ENCODE data around the gene FA2H.
A peak's percentile ranks its signal among the peaks of the same experiment; 100 is the strongest.

FA2H gene

DNA sequence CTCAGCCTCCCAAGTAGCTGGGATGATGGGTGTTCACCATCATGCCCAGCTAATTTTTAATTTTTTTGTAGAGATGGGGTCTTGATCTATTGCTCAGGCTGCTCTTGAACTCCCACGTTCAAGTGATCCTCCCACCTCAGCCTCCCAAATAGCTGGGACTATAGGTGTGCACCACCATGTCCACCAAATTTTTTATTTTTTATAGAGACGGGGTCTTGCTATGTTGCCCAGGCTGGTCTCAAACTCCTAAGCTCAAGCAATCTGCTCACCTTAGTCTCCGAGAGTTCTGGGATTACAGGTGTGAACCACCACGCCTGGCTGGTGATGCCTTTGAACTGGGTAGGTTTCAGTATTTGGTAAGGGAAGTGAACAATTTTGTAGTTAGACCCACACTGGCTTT lies 30.1 kb downstream of the FA2H start:
- no peak for DNase-seq (ENCODE audit: low read depth in 2 of 2)

DNA sequence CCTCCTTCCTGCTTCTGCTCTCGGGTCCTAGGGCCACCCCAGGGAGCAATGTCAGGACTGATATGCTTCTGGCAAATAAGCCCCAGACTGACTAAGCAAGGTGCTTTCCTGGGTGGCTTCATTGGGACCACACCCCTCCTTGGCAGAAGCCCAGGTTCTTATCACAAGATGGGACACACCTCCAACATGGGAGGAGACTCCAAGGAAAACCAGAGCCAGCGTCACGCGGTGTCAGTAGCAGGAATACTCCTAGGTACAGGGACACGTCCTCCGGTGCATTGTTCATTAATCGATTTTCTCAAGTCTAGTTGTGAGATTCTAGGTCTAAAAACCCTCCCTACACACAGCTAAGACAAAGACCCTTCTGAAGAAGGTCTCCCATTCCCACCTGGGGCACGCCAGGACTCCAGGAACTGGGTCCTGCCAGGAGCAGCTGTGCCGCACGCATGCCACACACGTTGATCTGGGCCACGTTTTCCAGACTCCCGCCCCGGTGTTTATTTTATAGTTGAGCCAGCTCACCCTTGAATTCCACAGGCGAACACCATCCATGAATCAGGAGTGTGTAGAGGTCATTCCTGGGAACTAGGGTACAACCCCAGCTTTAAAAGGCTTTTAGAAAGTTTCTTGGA lies 30.8 kb downstream of the FA2H start:
- no peak for DNase-seq (ENCODE audit: low read depth in 2 of 2)

DNA sequence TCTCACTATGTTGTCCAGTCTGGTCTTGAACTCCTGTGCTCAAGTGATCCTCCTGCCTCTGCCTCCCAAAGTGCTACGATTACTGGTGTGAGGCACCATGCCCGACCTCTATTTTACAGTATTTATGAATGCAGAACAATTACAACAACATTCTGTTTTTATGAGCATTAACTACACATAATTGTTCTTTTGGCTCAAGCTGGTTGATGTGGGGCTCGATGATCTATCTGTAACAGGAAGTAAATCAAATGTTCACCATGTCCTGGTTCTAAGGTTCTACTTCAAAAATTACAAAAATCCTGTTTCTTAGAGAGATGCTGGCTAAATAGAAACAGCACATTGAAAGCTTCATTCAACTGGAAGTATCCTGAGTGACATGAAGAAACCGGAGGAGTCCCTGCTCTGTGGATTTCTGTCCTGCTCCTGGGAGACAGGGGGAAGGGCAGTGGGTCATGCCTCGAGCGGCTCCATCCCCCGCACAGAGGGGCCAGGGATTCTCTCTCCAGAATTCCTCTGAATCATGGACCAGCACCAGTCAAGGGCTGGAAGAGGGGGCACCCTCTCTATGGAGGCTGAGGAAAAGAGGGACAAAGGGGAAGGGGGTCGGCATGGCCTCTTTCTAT lies 31.5 kb downstream of the FA2H start:
- no peak for DNase-seq (ENCODE audit: low read depth in 2 of 2)

DNA sequence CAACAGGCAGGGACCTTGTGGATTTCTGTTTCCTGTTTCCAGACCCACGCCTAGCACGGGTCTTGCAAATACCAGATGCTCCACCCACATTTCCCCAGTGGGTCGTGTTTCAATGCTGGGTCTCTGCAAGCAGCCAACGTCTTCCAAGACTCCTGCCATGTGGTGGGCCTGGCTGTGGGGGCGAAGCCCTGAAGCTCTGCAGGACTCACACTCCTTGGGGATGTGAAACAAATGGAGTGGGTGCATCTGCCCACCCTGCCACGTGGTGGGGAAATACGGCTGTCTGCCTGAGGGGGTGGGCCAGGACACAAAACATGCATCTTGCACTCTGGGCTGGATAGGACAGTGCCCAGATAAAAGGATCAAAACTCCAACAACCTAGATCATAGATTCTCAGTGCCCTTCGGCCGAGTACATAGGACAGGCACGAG lies 32.6 kb downstream of the FA2H start:
- DNase-seq (ENCODE audit: low read depth in 2 of 2): no peak

DNA sequence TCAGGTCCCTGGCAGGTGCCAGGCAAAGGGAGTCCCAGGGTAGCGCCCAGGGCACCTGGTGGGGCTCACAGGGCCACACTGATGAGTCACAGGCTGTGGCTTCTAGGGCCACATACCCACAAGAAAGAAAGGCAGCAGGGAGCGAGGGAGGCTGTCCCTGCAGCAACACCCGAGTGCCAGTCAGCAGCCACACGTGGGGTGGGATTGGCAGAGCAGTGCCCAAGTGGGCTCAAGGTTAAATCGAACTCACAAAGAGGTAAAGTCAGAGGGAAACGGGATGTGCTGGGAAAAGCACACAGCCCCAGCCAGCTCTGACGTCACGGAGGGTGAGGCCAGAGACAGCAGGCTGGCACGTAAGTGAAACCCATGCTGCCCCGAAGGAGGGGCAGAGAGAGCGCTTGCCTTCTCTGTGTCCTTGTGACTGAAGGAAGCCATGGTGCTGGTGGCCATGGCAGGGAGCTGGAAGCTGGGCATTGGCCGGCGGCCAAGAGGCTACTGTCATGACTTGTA lies 33.8 kb downstream of the FA2H start:
- DNase-seq (ENCODE audit: low read depth in 2 of 2): no peak

DNA sequence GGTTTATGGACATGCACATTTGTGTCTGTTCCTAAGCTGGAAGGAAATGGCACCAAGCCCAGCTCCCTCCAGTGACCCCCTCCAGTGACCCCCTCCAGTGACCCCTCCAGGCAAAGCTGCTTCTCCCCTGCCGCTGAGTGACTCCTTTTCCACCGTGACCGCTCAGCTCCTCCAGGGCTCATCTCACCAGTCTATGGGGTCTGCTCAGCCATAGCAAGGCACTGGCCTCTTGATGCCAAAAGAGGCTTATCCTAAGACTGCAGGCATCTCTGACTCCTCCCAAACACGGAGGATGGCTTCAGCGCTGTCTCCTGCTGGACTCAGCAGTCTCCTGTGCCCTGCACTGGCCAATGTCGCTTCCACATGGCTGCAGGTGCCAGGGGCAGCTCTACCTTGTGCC lies 35.3 kb downstream of the FA2H start:
- no peak for DNase-seq (ENCODE audit: low read depth in 2 of 2)

DNA sequence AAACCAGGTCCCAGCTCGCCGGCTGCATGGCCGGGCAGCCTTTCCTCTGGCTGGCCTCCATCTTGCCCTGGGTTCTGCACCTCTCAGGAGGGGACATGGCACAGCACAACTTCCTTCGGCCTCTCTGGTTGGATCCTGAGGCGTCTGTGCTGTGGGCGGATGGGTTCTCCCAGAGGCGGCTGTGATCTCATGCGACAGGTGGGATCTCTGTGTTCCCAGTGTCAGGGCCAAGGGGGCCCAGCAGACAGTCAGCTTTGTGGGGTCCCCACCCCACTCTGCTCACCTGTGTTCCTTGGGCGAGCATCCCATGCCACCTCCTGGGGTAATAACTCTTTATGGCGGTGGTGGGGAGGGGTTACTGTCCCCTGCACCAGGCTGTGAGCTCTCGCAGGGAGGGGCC lies 35.8 kb downstream of the FA2H start:
- DNase-seq (ENCODE audit: low read depth in 2 of 2): no peak

DNA sequence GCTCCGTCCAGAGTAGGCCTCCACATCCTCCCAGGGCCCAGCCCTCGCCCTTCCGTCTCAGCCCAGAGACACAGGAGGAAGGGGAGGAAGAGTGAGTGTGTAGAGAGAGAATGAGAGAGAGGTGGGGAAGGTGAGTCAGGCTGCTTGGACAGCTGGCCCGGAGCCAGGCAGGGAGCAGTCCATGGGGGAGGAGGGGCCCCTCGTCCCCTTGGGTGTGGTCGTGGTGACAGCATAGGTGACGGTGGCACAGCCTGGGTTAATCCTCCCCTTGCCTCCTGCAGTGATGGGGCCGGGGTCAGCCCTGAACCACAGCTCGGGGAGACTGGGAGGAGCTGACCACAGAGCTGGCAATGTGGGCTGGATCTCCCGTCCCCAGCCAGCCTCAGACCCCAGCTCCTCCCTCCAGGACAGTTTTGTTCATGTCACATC lies 36.5 kb downstream of the FA2H start:
- DNase-seq (ENCODE audit: low read depth in 2 of 2): no peak

DNA sequence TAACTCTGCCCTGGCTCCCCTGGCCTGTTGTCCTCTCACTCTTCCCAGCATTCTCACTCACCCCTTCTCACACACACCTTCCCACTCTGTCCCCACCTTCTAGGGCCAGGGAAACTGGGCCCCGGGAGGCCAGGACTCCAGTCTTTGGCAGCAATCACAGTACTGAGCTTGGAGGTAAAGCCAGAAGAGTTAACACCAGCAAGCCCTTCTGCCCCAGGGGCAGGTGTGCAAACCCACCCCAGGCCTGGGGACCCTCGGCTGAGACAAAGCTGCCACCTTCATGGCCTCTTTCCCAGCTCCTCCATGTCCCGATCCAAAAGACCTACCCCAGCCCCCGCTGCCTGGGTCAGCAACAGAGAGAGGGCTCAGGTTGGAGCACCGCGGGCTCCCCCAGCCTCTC lies 37.1 kb downstream of the FA2H start:
- DNase-seq (ENCODE audit: low read depth in 2 of 2): no peak

DNA sequence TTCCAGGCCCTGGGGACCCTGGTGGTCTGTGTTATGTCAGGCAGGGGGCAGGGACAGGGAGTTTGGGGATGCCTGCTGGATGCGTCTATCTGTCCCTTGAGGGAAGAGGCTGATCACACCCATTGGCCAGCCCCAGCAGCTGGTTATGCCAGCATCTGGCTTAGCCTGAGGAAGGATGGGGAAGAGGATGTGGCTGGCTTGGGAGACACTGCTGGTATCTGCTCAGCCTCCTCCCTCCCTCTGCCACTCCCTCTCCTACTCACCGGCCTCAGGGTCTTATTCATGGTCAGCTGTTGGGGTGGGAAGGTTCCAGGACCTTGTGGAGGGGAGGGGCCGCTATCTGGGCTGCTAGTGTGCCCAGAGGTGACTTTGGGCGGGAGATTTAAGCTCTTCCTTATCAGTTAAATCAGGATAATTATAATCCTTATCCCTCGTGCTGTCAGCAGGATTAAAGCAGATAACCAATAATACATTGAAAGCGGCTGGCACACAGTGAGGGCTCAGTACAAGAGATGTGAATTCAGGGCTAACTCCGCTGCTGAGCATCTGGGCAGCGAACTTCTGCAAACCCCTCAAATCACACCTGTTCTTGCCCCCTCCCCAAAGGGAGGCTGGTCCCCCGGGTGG lies 38.0 kb downstream of the FA2H start:
- no peak for DNase-seq (ENCODE audit: low read depth in 2 of 2)

DNA sequence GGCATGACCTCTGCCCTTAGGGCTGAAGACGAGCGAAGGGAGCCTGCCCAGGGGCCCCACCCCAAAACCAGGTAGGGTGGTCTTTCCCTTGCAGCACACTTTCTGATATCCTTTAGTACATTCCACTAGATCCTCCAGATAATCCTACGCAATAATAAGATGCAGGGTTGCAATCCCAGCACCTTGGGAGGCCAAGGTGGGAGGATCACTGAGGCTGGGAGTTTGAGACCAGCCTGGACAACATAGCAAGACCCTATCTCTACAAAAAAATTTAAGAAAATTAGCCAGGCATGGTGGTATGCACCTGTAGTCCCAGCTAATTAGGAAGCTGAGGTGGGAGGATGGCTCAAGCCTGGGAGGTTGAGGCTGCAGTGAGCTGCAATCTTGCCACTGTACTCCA lies 39.1 kb downstream of the FA2H start:
- no peak for DNase-seq (ENCODE audit: low read depth in 2 of 2)

DNA sequence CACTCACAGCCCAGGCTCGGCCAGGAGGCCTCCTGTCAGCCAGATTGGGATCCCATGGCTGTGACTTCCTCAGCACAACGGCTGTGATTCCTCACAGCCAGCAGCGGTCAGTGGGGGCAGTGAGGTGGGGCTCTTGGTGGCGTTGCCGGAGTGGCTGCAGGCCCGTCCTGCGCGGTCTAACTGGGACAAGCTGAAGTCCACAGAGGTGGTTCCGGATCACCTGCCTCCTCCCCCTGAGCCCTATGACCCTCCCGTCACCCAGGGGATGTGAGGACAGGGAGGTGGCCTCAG lies 39.5 kb downstream of the FA2H start:
- no peak for DNase-seq (ENCODE audit: low read depth in 2 of 2)

DNA sequence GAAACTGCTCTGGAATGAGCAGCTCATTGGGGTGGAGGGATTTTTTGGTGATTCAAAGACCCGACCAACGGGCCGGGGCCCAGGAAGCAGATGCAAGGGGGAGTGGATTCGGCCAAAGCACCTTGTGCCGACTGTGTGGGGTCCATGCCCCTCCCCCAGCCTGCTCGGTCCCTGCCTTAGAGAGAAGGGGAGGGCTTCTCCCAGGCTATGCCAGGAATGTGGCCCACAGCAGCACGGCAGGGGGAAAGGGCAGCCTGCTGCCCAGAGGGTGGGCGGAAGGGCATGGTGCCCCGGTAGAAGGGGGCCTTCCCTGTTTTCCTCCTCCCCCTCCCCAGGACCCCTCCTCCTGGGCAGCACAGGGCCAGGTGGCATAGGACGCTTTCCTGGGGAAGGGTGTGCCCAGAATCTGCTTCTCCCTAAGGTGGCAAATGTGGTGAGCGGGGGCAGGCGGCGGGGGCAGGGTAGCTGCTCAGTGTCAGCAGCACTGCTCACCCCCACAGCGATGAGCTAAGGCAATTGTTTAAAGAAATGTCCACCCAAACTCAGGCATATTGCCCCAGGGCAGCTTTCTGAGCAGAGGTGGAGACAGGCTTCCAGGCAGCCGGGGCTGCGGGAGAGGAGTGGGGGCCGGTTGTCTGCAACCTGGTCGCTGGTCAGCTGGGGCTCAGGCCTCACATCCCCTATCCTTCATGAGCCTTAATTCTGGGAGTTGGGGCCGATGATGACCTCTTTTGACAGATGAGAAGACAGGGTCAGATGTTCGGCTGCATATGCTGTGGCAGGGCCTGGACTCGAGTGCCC lies 40.1 kb downstream of the FA2H start:
- no peak for DNase-seq (ENCODE audit: low read depth in 2 of 2)

DNA sequence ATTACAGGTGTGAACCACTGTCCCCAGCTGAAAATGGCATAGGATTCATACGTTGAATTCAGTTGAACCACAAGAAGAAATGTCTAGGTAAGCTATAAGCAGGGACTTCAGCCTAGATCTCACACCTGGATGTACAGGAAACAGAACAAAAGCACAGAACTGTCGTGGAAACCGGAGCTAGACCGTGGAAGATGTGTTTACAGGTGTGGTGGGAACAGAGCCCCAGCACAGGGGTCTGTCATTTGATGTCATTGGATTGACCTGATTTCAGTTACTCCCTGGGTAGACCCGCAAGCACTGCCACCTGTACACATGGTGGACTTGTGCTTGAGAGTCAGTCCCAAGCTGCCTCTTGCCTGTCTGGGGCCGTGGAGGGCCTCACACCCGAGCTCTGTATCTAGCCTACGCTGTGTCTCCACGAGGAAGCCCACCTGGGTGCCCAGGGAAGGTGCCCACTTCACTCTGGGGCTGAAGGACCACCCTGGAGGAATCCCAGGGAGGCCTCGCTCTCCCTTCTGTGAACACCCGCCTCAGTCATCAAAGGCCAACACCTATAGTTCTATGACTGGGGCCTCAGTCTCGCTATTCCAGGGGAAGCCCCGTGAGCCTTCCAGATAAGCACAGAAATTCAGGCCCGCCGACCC lies 41.8 kb downstream of the FA2H start:
- no peak for DNase-seq (ENCODE audit: low read depth in 2 of 2)

DNA sequence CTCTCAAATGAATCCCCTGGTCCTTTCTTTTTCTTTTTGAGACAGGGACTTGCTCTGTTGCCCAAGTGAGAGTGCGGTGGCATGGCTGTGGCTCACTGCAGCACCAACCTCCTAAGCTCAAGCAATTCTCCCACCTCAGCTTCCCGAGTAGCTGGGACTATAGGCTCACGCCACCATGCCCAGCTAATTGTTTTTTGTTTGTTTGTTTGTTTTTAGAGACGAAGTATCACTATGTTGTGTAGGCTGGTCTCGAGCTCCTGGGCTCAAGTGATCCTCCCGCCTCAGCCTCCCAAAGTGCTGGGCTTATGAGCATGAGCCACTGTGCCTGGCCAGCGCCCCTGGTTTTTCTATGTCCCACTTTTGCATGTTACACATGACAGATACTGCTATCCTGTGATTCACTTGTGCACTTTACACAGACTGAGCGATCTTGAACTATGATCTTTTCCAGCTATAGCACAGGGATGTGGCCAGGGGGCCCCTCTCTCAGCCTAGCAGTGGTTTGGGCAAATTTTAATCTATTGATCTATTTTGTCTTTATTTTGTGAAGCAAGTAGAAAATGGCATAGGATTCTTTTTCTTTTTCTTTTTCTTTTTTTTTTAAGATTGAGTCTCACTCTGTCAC lies 42.7 kb downstream of the FA2H start:
- no peak for DNase-seq (ENCODE audit: low read depth in 2 of 2)

DNA sequence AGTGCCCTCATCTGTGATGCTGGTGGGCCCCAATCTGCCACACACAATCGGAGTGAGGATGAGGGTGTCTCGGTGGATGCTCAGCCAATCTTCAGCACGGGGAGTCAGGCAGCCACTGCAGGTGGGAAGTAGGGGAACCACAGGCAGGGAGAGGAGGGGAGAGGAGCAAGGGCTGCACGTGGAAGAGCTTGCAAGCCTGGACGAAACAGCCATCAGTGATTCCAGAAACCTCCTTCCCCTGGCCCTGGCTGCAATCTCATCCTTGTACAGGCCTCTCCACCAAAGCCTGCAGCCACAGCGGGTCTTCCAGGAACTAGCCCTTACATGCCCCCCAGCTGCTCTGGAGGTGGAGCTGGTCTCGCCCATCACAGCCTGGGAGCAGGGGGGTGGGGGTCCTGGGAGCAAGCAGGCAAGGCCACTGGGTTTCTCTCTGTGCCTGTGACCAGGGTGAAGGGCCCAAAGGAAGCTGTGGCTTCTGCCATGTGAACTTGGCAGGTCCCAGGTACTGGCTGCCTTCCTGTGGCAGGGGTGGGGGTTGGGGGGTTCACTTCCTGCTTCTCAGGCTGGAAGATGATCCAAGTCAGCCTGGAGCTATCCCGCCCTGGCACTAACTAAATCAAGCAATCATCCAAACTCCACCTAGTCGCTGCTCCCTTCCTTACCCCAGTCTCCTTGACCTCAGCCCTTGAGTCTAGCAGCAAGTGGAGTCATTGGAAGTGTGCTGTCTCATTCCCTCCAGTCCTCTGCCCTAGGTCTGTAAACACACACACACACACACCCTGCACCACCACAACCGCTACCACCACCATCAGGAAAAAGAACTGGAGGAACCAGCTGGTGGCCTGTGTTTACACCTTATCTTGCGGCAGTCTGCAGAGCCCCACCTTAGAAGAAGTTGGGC lies 44.6 kb downstream of the FA2H start:
- DNase-seq (ENCODE audit: low read depth in 2 of 2): no peak

DNA sequence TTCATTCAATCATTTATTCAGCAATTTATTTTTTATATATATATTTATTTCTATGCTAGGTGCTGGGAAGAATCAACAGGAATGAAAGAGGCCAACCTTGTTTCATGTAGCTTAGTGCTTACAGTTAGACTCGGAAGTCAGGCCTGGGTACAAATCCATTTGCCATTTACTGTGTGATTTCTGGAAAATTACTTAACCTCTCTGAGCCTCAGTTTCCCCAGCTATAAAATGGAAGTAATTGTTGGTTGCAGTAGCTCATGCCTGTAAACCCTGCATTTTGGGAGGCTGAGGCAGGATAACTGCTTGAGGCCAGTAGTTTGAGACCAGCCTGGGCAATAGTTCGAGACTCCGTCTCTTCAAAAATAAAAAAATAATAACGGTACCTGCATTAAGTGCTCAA lies 46.7 kb downstream of the FA2H start:
- DNase-seq (ENCODE audit: low read depth in 2 of 2): no peak

DNA sequence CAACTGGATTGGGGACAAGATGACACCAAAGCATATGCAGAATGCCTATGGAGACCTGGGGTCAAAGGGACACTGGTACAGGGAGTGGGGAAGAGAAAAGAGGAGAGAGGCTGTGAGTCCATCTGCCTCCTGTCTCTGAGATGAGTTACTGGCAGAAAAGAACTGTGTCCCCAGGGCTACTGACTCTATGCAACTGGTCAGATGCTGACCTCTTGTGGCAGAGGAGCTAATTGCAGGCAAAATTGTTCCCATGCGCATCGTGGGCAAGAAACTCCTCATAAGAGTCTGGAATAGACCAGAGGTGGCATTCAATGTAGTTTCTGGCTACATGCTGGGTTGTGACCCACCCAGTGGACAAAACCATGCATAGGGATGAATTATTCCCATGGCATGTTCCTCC lies 47.9 kb downstream of the FA2H start:
- peak; percentile 12 for DNase-seq (ENCODE audit: low read depth in 2 of 2)

DNA sequence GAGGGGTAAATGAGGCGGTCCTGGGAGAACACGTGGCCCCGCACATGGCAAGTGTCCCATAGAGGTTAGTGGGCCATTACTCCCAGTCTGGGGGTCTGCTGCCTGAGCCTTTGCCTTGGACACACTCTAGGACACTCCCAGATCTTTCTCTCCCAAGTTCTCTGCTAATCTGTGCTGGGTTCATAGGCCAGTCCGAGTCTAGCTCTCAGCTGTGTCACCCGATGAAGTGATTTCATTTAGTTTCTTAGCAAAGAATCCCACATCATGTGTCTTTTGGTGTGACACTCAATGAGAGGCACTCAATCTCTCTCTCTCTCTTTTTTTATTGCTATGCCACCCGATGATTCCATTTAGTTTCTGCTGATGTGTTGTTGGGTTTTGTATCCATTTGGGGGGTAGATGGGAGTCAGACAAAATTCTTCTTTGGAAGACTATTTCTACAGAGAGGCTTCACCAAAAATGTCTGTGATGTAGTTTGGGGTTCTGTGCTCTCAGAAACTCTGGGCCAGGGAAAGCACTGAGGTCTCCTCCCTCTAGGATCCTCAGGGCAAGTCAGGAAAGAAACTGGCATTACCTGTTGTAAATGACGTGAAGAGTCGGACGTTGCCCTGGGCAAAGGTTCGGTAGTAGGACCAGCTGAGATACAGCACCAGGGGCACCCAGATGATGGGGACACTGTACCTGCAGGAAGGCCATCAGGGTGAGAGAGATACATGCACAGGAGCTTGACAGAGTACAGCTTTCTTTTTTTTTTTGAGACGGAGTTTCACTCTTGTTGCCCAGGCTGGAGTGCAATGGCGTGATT lies 48.8 kb downstream of the FA2H start:
- DNase-seq (ENCODE audit: low read depth in 2 of 2): no peak
